ENCODE measurements around the gene GPRIN3.
"Not testable (repeated sequence)": the region's sequence is repeated elsewhere in the genome, so short reads cannot be mapped to it uniquely, and the experiment has no call there.

Gene GPRIN3

GRCh38 chr4:89214308-89214707, 93.3 kb downstream of the GPRIN3 start:
- no peak for DNase-seq (ENCODE audit: low read depth)

GRCh38 chr4:89213382-89213701, 94.3 kb downstream of the GPRIN3 start:
- DNase-seq (ENCODE audit: low read depth) = no peak

GRCh38 chr4:89212666-89213381, 94.8 kb downstream of the GPRIN3 start:
- DNase-seq (ENCODE audit: low read depth) = no peak

- no peak for DNase-seq (ENCODE audit: low read depth)
These were observed 103.0 kb downstream of the GPRIN3 start for GRCh38 chr4:89204624-89205023.

- DNase-seq (ENCODE audit: low read depth) = no peak
These were observed 103.7 kb downstream of the GPRIN3 start for GRCh38 chr4:89203902-89204301.

GRCh38 chr4:89199394-89199793, 108.2 kb downstream of the GPRIN3 start:
- not testable (repeated sequence) for DNase-seq (ENCODE audit: low read depth)

- DNase-seq (ENCODE audit: low read depth) = no peak
These were observed 109.7 kb downstream of the GPRIN3 start for GRCh38 chr4:89197920-89198319.

GRCh38 chr4:89196745-89197144, 110.9 kb downstream of the GPRIN3 start:
- DNase-seq (ENCODE audit: low read depth) = no peak

GRCh38 chr4:89196056-89196674, 111.4 kb downstream of the GPRIN3 start:
- DNase-seq (ENCODE audit: low read depth) = no peak

- no peak for DNase-seq (ENCODE audit: low read depth)
These were observed 113.8 kb downstream of the GPRIN3 start for GRCh38 chr4:89193843-89194242.

Data from stimulated activated CD8-positive, alpha-beta memory T cell treated with anti-CD3 and anti-CD28 coated beads, Interleukin-15, amount 100 ng/mL, for 1 hour (primary cell).